HCEC 1CT (cell line): ENCODE results near the gene ASTN1.

Experiments used
- DNase-seq: peaks from one replicate; pipeline ENCODE4 v3.0.0-alpha.2; 2017

Gene ASTN1

GRCh38 chr1:176919386-176920378 lies 244.8 kb downstream of the ASTN1 start:
- DNase-seq: no peak

- no peak for DNase-seq
Measured at GRCh38 chr1:176905648-176906047, 258.9 kb downstream of the ASTN1 start.

GRCh38 chr1:176904057-176904751 lies 260.3 kb downstream of the ASTN1 start:
- DNase-seq: no peak

GRCh38 chr1:176903474-176903873 lies 261.0 kb downstream of the ASTN1 start:
- DNase-seq: peak; percentile 4

GRCh38 chr1:176899321-176899720 lies 265.2 kb downstream of the ASTN1 start:
- no peak for DNase-seq

GRCh38 chr1:176897350-176898236 lies 266.9 kb downstream of the ASTN1 start:
- peak; percentile 58 for DNase-seq

GRCh38 chr1:176896216-176896615 lies 268.3 kb downstream of the ASTN1 start:
- no peak for DNase-seq

GRCh38 chr1:176894450-176894849 lies 270.1 kb downstream of the ASTN1 start:
- DNase-seq: no peak

GRCh38 chr1:176893625-176894352 lies 270.7 kb downstream of the ASTN1 start:
- DNase-seq: no peak

GRCh38 chr1:176888471-176889032 lies 276.0 kb downstream of the ASTN1 start:
- DNase-seq: no peak

- DNase-seq: no peak
Measured at GRCh38 chr1:176885751-176886150, 278.8 kb downstream of the ASTN1 start.

- DNase-seq: no peak
Measured at GRCh38 chr1:176885341-176885740, 279.2 kb downstream of the ASTN1 start.

- DNase-seq: no peak
Measured at GRCh38 chr1:176884911-176885310, 279.6 kb downstream of the ASTN1 start.

- DNase-seq: no peak
Measured at GRCh38 chr1:176884286-176884685, 280.2 kb downstream of the ASTN1 start.

- DNase-seq: peak; percentile 48
Measured at GRCh38 chr1:176880955-176881595, 283.4 kb downstream of the ASTN1 start.

- DNase-seq: no peak
Measured at GRCh38 chr1:176879784-176880620, 284.5 kb downstream of the ASTN1 start.

GRCh38 chr1:176878750-176879536 lies 285.6 kb downstream of the ASTN1 start:
- no peak for DNase-seq

GRCh38 chr1:176877557-176877956 lies 287.0 kb downstream of the ASTN1 start:
- DNase-seq: no peak

GRCh38 chr1:176876966-176877515 lies 287.5 kb downstream of the ASTN1 start:
- DNase-seq: no peak
